Glutamatergic neuron (in vitro differentiated cells): Measurements from ENCODE around the gene SHD. TPM values are rescaled to one million over a fixed set of nuclear protein-coding genes. Genes with fewer than 3 reads are reported as not detected.

Experiments
- DNase-seq: peaks from one replicate; pipeline ENCODE4 v3.0.0; 2022
- H3K27ac Mint-ChIP-seq: one replicate; pipeline ENCODE4 v1.8.0; 2020; ENCODE audit warnings: mild to moderate bottlenecking, mixed read lengths, inconsistent platforms; ENCODE audit not compliant: unreplicated experiment
- H3K27me3 Mint-ChIP-seq: one replicate; pipeline ENCODE4 v1.8.0; 2020; ENCODE audit warnings: mild to moderate bottlenecking, moderate library complexity, mixed read lengths, inconsistent platforms; ENCODE audit not compliant: unreplicated experiment
- H3K36me3 Mint-ChIP-seq: one replicate; pipeline ENCODE4 v1.8.0; 2020; ENCODE audit warnings: mild to moderate bottlenecking, mixed read lengths, inconsistent platforms; ENCODE audit not compliant: unreplicated experiment
- H3K4me1 Mint-ChIP-seq: one replicate; pipeline ENCODE4 v1.8.0; 2020; ENCODE audit warnings: mild to moderate bottlenecking, low read depth, mixed read lengths, inconsistent platforms; ENCODE audit not compliant: unreplicated experiment
- H3K4me3 Mint-ChIP-seq: one replicate; pipeline ENCODE4 v1.8.0; 2020; ENCODE audit warnings: mild to moderate bottlenecking, mixed read lengths, inconsistent platforms; ENCODE audit not compliant: unreplicated experiment
- H3K9me3 Mint-ChIP-seq: one replicate; pipeline ENCODE4 v1.8.0; 2020; ENCODE audit warnings: mild to moderate bottlenecking, moderate library complexity, mixed read lengths, inconsistent platforms; ENCODE audit not compliant: unreplicated experiment
- CTCF ChIP-seq: fragments of 200-600 bp; sonication (generic); IDR thresholded peaks from one replicate; pipeline ENCODE4 v1.5.0; 2021; ENCODE audit not compliant: partially characterized antibody, unreplicated experiment
- total RNA-seq: library from RNA; stranded (reverse); fragmentation: NEBNext Ultra II Directional; extraction: Animal tissue kit (Norgen Biotek cat#: 25700); gene quantifications from one replicate; pipeline ENCODE4 v1.2.1, GENCODE V29; 2021; ENCODE audit not compliant: unreplicated experiment

SHD gene
- total RNA-seq, 1 donor from 2014 or later, result 254 TPM

- H3K4me1 Mint-ChIP-seq, result no peaks in the 10 kb centered on the region
- H3K36me3 Mint-ChIP-seq, result no peaks in the 10 kb centered on the region
- H3K4me3 Mint-ChIP-seq, result no peak overlapping the region
- DNase-seq, result no peak
- H3K27ac Mint-ChIP-seq, result no peak overlapping the region
- no peaks in the 10 kb centered on the region for H3K27me3 Mint-ChIP-seq
- TF ChIP-seq CTCF, result no peak
- H3K9me3 Mint-ChIP-seq, result no peaks in the 10 kb centered on the region
Observed at GRCh38 chr19:4260613-4261191, 18.4 kb upstream of the SHD start.

- DNase-seq, result no peak
- TF ChIP-seq CTCF, result no peak
- Mint-ChIP-seq H3K27ac (no peak overlapping the region), H3K9me3 (peaks cover 3% of the 10 kb centered on the region), H3K4me3 (no peak overlapping the region), H3K36me3 (no peaks in the 10 kb centered on the region), H3K27me3 (peaks cover 4% of the 10 kb centered on the region), H3K4me1 (no peaks in the 10 kb centered on the region)
Observed at GRCh38 chr19:4264812-4265211, 14.3 kb upstream of the SHD start.

- no peak for TF ChIP-seq CTCF
- H3K27me3 Mint-ChIP-seq, result peaks cover 4% of the 10 kb centered on the region
- H3K4me3 Mint-ChIP-seq, result no peak overlapping the region
- no peaks in the 10 kb centered on the region for H3K4me1 Mint-ChIP-seq
- DNase-seq, result no peak
- H3K27ac Mint-ChIP-seq, result no peak overlapping the region
- H3K36me3 Mint-ChIP-seq, result no peaks in the 10 kb centered on the region
- H3K9me3 Mint-ChIP-seq, result peaks cover 3% of the 10 kb centered on the region
Observed at GRCh38 chr19:4266253-4267000, 12.6 kb upstream of the SHD start.

- peak; percentile 76 for DNase-seq
- Mint-ChIP-seq H3K27me3 (peaks cover 4% of the 10 kb centered on the region), H3K4me3 (no peak overlapping the region), H3K36me3 (no peaks in the 10 kb centered on the region), H3K27ac (peak overlapping the region; percentile 53), H3K4me1 (no peaks in the 10 kb centered on the region), H3K9me3 (peaks cover 3% of the 10 kb centered on the region)
- TF ChIP-seq CTCF, result peak; percentile 94
Observed at GRCh38 chr19:4267101-4267900, 11.8 kb upstream of the SHD start.
